Stimulated activated CD8-positive, alpha-beta memory T cell treated with anti-CD3 and anti-CD28 coated beads, Interleukin-7, amount 100 ng/mL, for 4 hours (primary cell): ENCODE data around the gene CRACR2B.

ENCODE experiments used
- DNase-seq, 2 donors: peaks; one replicate each; pipeline ENCODE4 v3.0.0-alpha.2; 2020; ENCODE audit warnings: low read depth in 2 of 2

The CRACR2B gene

DNA sequence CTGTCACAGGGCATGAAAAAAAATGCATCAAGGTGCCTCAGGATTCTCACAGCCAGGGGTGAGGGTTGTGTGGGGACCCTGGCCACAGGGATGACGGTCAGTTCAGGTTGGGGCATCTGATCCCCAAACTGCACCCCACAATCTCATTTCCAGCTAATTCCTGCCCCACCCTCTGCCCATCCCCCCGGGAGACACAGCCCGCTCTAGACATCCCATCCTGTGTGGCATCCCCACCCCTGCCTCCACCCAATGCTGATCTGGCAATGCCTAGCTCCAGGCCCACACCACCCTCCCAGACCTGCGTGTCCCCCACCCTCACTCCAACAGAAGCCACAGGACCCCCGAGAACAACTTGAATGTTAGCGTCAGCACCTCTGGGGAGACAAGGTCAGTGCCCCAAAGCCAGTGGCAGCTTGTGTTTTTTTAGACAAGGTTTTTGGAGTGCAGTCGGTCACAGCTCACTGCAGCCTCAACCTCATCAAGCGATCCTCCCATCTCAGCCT, 40.2 kb downstream of the CRACR2B start:
- DNase-seq, result no peak

DNA sequence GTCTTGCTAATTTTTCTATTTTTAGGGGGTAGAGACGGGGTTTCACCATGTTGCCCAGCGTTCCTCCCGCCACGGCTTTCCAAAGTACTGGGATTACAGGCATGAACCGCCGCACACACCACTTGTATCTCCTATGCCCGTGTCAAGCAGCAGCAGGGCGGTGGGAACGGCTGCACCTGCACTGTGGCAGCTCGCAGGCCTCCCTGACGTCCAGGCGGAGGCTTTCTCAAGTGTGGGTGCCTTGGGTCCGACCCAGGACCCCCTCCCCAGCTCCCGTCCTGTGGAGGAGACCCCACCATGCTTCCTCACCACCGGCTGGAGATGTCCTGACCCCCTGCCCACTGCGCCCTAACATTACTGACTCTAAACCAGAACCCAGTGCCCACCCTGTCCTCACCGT, 40.7 kb downstream of the CRACR2B start:
- no peak for DNase-seq

DNA sequence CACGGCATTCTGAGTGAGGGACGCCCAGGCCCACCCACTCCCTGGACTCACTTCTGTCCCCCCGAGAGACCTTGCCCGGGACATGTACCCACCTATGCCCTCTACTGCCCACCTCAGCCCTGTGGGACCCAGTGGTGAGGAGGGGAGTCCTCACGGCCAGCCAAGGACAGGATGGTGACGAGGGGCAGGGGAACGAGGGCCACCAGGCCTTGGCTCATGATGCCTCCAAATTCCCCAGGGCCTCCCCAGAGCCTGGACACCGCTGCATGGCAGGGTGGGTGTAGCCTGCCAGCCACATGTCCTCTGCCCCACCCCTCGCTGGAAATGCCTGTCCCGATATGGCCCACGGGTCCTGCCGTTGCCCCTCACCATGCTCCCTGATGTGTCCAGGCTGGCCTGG, 41.1 kb downstream of the CRACR2B start:
- DNase-seq, result no peak

DNA sequence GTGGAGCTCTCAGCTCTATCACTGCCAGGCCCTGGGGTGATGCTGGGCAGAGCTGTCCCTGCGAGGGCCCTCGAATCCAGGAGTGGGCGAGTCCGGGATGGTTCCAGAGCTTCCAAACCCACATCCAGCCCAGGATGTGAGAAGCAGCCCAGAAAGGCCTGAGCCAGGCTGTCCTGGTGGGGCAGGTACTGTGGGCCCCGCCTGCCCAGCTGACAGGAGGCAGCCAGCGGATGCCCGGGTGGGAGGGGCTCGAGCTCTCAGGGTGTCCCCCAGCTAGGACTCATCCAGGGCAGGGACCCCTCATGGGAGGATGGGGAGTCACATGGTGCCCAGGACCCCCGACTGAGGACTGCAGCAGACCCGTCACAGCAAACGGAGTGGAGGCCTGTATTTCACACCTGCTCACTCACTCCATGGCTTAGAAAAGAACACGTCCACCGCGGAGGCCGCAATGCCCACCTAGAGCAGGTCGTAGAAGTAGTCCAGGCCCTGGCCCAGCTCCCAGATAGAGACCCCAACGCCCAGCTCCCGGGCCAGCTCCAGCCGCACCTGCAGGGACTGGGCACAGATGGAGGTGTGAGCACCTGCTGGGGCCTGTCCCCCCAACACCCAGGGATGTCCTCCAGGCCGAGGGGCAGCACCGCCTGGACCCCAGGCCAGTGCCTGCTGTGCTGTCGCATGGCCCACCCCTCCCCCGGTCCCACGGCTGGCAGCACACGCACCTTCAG, 41.8 kb downstream of the CRACR2B start:
- DNase-seq, result no peak

DNA sequence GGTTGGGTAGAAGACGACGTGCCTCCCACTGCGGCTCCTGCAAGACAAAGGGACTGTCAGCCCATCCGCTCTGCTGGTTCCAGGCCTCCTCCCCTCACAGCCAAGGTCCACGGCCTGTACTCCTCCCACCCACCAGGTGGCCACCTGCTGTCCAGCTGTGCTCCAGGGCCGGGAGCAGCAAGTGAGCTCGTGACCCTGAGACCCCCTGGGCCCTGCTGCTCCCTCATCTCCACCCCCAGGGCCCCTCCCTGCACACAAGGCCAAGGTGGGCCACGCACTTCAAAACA, 42.4 kb downstream of the CRACR2B start:
- DNase-seq, result no peak

DNA sequence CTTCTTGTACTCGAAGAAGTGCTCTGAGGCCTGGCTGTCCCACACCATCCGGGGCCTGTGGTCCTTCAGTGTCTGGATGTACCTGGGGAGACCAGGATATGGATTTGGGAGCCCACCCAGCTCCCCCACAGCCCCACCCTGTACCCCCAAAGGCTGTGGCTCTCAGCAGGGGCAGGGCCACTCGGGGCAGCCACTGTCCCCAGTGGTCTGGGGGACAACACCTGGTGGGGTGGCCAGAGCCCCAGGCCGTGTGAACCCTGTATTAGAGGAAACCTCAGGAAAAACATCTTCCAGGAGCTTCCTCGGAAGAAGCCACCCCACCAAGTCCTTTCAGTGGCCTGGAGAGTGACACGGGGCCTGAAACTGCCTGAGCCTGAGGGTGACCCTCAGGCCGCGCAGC, 42.7 kb downstream of the CRACR2B start:
- DNase-seq, result no peak

DNA sequence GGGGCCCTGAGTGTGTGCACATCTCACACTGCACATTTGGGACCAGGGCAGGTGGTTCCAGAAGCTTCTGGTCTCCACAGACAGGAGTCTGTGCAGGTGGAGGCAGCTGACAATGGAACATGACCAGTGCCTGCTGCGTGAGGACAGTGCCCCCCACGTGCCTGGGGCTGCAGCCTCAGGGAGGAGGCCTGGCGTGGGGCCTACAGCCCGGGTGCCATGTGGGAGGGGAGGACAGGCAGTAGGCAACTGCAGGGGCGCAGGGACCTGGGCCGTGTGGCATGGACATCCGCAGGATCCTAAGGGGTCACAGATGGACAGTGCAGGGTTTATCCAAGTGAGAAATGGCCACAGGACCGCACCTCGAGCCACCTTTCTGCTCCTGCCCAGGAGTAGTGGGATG, 43.8 kb downstream of the CRACR2B start:
- DNase-seq, result no peak

DNA sequence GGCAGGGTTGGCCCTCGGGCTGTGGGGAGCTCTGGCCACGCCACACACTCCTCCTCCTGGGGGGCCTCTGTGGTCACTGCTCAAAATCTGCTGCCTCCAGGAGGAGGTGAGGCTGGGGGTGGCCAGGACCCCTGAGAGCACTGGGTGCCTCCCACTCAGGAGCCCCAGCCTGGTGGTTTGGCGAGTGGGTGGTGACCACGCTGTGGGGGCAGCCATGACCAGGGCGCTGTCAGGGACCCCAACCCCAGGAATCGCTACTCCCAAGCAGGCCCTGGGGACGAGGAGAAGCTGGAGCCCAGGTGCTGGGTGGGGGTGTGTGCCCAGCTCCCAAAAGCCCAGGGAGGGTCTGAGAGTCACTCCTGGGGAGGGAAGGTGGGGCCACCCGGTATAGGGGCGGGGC, 45.1 kb downstream of the CRACR2B start:
- DNase-seq, result no peak

DNA sequence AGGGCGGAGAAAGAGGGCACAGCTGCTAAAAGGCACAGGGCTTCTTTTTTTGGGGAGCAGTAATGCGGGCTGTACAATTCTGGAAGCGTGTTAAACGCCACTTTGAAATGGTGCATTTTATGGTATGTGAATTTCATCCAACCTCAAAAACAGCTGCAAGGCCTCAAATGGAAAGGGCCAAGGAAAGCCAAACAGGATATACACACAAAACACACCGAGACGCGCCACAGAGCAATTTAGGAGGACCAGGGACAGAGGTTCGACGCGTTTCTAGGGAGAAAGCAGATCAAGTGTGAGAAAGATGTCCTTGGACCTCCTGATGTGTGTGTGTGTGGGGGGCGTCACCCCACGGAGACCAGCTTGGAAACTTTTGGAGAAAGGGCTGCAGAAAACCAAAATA, 46.0 kb downstream of the CRACR2B start:
- DNase-seq, result no peak

DNA sequence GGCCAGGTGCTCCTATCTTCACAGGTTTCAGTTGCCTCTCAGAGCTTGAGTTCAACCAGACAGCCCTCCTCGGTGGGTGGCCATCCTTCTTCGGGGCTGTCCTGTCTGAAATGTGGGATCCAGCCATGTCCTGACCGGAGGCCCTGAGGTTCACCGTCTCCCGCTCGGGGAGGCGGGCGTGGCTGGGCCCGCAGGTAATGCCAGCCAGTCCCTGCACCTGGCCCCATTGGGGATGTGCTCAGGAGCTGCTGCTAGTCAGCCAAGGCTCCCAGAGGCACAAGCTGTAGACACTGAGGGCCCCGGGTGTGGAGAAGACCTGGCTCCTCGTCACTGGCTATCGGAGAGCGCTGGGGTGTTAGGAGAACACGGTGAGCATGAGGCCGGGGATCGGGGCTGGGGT, 47.5 kb downstream of the CRACR2B start:
- no peak for DNase-seq

DNA sequence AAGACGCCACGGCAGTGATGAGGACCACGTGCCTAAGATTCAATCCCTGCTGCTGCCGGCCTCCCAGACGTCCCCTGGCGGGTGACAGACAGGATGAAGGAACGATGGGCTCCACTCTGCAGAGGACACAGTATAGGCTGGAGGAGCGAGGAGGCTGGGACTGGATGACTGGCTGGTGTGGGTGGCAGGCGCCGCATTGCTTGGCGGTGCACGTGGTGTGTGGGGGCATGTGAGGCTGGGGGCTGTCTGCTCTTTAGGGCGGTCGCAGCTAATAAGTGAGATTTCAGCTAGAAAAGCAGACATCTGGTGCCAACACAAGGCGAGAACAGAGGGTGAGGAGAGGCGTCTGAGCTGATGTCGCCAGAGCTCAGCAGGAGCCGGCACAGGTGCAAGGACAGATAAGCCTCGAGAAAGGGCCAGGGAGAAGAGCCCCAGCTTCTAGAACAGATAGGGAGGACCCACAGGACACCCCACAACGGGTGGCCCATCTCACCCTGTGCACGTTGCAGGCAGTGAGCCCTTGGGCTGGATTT, 48.1 kb downstream of the CRACR2B start:
- DNase-seq, result no peak

DNA sequence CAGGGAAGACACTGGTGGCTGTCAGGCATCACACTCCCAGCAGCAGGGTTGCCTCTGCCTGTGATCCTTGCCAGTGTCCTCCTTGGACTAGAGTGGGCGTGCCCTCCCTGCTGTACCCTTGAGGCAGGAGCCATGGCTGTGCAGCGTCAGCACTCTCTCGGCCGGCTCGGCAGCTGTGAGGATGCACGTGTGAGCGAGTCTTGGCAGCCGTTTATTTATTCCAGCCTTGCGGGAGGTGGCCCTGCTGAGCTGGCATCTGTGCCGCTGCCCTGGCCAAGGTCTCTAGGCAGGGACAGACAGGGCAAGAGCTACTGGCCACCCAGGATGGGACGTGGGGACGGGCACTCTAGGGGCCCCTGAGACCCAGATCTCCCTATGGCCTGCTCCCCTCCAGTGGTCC, 48.8 kb downstream of the CRACR2B start:
- no peak for DNase-seq

DNA sequence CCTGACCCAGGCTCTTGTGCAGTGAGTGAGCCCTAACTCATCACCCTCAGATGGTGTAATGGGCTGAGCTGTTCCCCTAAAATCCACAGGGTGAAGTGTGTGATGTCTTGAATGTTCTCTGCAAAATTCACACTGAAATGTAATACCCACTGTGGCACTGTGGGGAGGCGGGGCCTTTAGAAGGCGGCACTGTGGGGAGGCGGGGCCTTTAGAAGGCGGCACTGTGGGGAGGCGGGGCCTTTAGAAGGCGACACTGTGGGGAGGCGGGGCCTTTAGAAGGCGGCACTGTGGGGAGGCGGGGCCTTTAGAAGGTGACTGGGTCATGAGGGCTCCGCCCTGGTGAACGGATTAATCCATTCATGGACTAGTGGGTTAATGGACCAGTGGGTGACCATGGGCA, 49.8 kb downstream of the CRACR2B start:
- DNase-seq, result no peak

DNA sequence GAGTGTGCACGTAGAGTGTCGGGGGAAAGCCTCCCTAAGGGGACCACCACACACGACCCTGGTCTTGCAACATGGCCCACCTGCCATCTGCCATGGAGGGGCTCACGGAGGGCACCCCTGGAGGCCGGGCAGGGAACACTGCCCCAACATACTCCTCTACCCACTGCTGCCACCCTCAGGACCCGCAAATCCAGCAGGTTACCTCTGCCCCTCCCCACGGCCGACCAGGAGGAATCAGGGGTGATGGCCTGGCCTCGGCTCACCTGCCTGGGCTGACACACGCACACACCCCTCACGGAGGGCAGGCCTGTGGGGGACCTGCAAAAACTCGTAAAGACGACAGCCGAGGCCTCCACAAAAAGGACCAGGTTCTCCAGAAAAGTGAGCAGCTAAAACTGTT, 52.7 kb downstream of the CRACR2B start:
- no peak for DNase-seq
